HepG2 (cell line): ENCODE data around the gene ZBTB2. TPM values are rescaled to one million over a fixed set of nuclear protein-coding genes. Genes with fewer than 3 reads are reported as not detected.

Experiments used
- ADNP ChIP-seq: sonication (generic); formaldehyde crosslinking; IDR thresholded peaks from 2 replicates; pipeline ENCODE4 v1.4.0; 2020; ENCODE audit warnings: missing genetic modification reagents
- AGO2 ChIP-seq: fragments of 200-400 bp; formaldehyde crosslinking; optimal IDR thresholded peaks from 2 replicates; pipeline ENCODE3; 2017; ENCODE audit warnings: mild to moderate bottlenecking, low read depth, low read length, moderate library complexity
- BRCA1 ChIP-seq: sonication (generic); formaldehyde crosslinking; IDR thresholded peaks from 2 replicates; pipeline ENCODE4 v1.4.0; 2020; ENCODE audit warnings: missing genetic modification reagents
- EP300 ChIP-seq, 3 experiments: sonication (generic) in 1 of 3; formaldehyde crosslinking in 1 of 3; IDR thresholded peaks; 2 replicates each; pipeline versions ENCODE4 v1.5.1 to v1.6.1; 2011 to 2020; ENCODE audit warnings: low read depth in 2 of 3, low read length in 2 of 3, borderline replicate concordance in 1 of 3, improper control_type of control experiment in 1 of 3, mild to moderate bottlenecking in 1 of 3, missing genetic modification reagents in 1 of 3, moderate library complexity in 1 of 3
- JDP2 ChIP-seq: sonication (generic); formaldehyde crosslinking; IDR thresholded peaks from 2 replicates; pipeline ENCODE4 v1.8.1; 2022; ENCODE audit warnings: missing genetic modification reagents, borderline replicate concordance
- ZC3H4 ChIP-seq: sonication (generic); formaldehyde crosslinking; IDR thresholded peaks from 2 replicates; pipeline ENCODE4 v1.4.0; 2020; ENCODE audit warnings: missing genetic modification reagents, borderline replicate concordance
- ZIK1 ChIP-seq: sonication (generic); formaldehyde crosslinking; IDR thresholded peaks from 2 replicates; pipeline ENCODE4 v1.5.0; 2020; ENCODE audit warnings: mild to moderate bottlenecking, low read depth, missing genetic modification reagents, borderline replicate concordance
- ZNF501 ChIP-seq: sonication (generic); formaldehyde crosslinking; IDR thresholded peaks from 2 replicates; pipeline ENCODE4 v1.5.1; 2020; ENCODE audit warnings: mild to moderate bottlenecking, moderate library complexity, missing genetic modification reagents
- ZNF563 ChIP-seq: sonication (generic); formaldehyde crosslinking; IDR thresholded peaks from 2 replicates; pipeline ENCODE4 v1.8.0; 2022; ENCODE audit warnings: mild to moderate bottlenecking, moderate library complexity, missing genetic modification reagents
- ZNF577 ChIP-seq: sonication (generic); formaldehyde crosslinking; IDR thresholded peaks from 2 replicates; pipeline ENCODE4 v1.4.0; 2020; ENCODE audit warnings: mild to moderate bottlenecking, low read depth, missing genetic modification reagents, borderline replicate concordance
- ZSCAN21 ChIP-seq: sonication (generic); formaldehyde crosslinking; IDR thresholded peaks from 2 replicates; pipeline ENCODE4 v1.8.0; 2022; ENCODE audit warnings: mild to moderate bottlenecking, missing genetic modification reagents, moderate library complexity, borderline replicate concordance
- polyA plus RNA-seq, 8 experiments: library from polyadenylated mRNA; depleted of rRNA in 3 of 8; stranded (reverse) in 7 of 8; unstranded in 1 of 8; fragments of >200 nt; fragmentation: Illumina TruSeq in 4 of 8; extraction: Trizol in 4 of 8; gene quantifications; 2 replicates each; pipeline versions ENCODE4 v1.2.1 to v1.2.3, GENCODE V29; 2011 to 2016; ENCODE audit warnings: low read depth in 4 of 8, missing spikeins in 1 of 8, mixed read lengths in 1 of 8; ENCODE audit not compliant: insufficient read depth in 1 of 8
- total RNA-seq, 5 experiments: library from RNA; depleted of rRNA; stranded (reverse); fragments of >200 nt; fragmentation: Illumina TruSeq; extraction: Trizol; gene quantifications; 2 replicates each; pipeline ENCODE4 v1.2.3, GENCODE V29; 2016; ENCODE audit warnings: low read depth in 1 of 5
- TF ChIP-seq, protein P1 (sequence below): sonication (generic); formaldehyde crosslinking; IDR thresholded peaks from 2 replicates; pipeline ENCODE4 v1.4.0; 2020; ENCODE audit warnings: missing genetic modification reagents, borderline replicate concordance
- TF ChIP-seq, protein P2 (sequence below): IDR thresholded peaks from 2 replicates; pipeline ENCODE4 v1.6.1; 2016; ENCODE audit warnings: missing genetic modification reagents, missing compliant biosample characterization
- TF ChIP-seq, protein P3 (sequence below): sonication (generic); formaldehyde crosslinking; IDR thresholded peaks from 2 replicates; pipeline ENCODE4 v1.9.0; 2021; ENCODE audit warnings: missing genetic modification reagents, mild to moderate bottlenecking, borderline replicate concordance
- TF ChIP-seq, protein P4 (sequence below): sonication (generic); formaldehyde crosslinking; IDR thresholded peaks from 2 replicates; pipeline ENCODE4 v1.8.1; 2023; ENCODE audit warnings: missing genetic modification reagents, mild to moderate bottlenecking, borderline replicate concordance
- TF ChIP-seq, protein P5 (sequence below): sonication (generic); formaldehyde crosslinking; IDR thresholded peaks from 2 replicates; pipeline ENCODE4 v1.8.1; 2023; ENCODE audit warnings: mild to moderate bottlenecking, missing genetic modification reagents
- TF ChIP-seq, protein P6 (sequence below): IDR thresholded peaks from 2 replicates; pipeline ENCODE4 v1.6.1; 2012; ENCODE audit warnings: low read depth, low read length, improper control_type of control experiment

The ZBTB2 gene
- total and polyA plus RNA-seq, 2 of the 13 experiments (the other 11 are each of a cell fraction or from before 2014, with no cell fraction given) = 15.4 to 22.8 TPM

DNA sequence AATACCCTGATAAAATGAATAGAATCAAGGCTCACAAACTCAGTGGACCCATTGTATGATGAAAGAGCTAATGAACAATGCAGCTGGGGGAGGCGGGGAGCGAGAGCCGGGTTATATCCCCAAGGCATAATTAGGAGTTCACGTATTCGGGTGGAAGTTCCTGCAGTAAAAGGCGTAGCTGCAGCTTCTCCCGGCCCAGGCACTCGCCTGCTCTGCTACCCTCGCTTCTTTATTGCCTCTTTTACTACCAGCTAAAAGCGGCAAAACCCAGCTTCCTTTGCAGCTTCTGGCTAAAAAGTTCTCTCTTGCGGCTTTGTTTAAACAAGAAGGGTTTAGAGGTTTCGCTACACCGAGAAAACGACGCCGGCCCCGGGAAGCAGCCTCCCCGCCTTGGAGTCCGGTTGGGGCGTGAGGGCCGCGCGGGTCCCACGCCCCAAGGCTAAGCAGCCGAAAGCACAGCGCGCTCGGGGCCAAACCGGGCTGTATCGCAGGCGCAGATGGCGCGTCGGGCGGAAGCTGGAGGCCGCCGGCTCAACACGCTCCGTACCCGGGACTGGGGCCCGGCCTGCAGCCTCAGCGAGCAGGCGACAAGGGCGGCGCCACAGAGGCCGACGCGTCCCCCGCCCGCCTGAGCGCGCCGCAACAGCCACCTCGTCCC is 1.6 kb downstream of the ZBTB2 start (continued):
- TF ChIP-seq ZNF577 (CRISPR knock-in tag) (no peak), ZSCAN21 (CRISPR knock-in tag) (peak; percentile 95), ZC3H4 (CRISPR knock-in tag) (0 out of 2 replicates have a peak, but pooled peaks have one; percentile 61), EP300 (IDR thresholded peaks at IDR 0.05; ENCODE audit: low read depth in 2 of 2, low read length in 2 of 2) (no peak), EP300 (CRISPR knock-in tag; IDR thresholded peaks at IDR 0.05; ENCODE audit: borderline replicate concordance) (no peak), ZNF501 (CRISPR knock-in tag) (peak; percentile 94), ZIK1 (CRISPR knock-in tag) (peak; percentile 65; the same call in 1 of the 2 replicates), JDP2 (no peak), AGO2 (peak; percentile 97), ADNP (CRISPR knock-in tag) (no peak), BRCA1 (CRISPR knock-in tag) (peak; percentile 81), ZNF563 (CRISPR knock-in tag) (peak; percentile 86)
- TF ChIP-seq, protein P1, sequence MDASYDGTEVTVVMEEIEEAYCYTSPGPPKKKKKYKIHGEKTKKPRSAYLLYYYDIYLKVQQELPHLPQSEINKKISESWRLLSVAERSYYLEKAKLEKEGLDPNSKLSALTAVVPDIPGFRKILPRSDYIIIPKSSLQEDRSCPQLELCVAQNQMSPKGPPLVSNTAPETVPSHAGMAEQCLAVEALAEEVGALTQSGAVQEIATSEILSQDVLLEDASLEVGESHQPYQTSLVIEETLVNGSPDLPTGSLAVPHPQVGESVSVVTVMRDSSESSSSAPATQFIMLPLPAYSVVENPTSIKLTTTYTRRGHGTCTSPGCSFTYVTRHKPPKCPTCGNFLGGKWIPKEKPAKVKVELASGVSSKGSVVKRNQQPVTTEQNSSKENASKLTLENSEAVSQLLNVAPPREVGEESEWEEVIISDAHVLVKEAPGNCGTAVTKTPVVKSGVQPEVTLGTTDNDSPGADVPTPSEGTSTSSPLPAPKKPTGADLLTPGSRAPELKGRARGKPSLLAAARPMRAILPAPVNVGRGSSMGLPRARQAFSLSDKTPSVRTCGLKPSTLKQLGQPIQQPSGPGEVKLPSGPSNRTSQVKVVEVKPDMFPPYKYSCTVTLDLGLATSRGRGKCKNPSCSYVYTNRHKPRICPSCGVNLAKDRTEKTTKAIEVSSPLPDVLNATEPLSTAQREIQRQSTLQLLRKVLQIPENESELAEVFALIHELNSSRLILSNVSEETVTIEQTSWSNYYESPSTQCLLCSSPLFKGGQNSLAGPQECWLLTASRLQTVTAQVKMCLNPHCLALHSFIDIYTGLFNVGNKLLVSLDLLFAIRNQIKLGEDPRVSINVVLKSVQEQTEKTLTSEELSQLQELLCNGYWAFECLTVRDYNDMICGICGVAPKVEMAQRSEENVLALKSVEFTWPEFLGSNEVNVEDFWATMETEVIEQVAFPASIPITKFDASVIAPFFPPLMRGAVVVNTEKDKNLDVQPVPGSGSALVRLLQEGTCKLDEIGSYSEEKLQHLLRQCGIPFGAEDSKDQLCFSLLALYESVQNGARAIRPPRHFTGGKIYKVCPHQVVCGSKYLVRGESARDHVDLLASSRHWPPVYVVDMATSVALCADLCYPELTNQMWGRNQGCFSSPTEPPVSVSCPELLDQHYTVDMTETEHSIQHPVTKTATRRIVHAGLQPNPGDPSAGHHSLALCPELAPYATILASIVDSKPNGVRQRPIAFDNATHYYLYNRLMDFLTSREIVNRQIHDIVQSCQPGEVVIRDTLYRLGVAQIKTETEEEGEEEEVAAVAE (CRISPR knock-in tag) = 0 out of 2 replicates have a peak, but pooled peaks have one; percentile 63
- TF ChIP-seq, protein P2, sequence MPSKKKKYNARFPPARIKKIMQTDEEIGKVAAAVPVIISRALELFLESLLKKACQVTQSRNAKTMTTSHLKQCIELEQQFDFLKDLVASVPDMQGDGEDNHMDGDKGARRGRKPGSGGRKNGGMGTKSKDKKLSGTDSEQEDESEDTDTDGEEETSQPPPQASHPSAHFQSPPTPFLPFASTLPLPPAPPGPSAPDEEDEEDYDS (CRISPR knock-in tag) = no peak
- TF ChIP-seq, protein P3, sequence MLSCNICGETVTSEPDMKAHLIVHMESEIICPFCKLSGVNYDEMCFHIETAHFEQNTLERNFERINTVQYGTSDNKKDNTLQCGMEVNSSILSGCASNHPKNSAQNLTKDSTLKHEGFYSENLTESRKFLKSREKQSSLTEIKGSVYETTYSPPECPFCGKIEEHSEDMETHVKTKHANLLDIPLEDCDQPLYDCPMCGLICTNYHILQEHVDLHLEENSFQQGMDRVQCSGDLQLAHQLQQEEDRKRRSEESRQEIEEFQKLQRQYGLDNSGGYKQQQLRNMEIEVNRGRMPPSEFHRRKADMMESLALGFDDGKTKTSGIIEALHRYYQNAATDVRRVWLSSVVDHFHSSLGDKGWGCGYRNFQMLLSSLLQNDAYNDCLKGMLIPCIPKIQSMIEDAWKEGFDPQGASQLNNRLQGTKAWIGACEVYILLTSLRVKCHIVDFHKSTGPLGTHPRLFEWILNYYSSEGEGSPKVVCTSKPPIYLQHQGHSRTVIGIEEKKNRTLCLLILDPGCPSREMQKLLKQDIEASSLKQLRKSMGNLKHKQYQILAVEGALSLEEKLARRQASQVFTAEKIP (CRISPR knock-in tag) = no peak
- TF ChIP-seq, protein P4, sequence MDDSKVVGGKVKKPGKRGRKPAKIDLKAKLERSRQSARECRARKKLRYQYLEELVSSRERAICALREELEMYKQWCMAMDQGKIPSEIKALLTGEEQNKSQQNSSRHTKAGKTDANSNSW (CRISPR knock-in tag) = peak; percentile 65; the same call in 1 of the 2 replicates
- TF ChIP-seq, protein P5, sequence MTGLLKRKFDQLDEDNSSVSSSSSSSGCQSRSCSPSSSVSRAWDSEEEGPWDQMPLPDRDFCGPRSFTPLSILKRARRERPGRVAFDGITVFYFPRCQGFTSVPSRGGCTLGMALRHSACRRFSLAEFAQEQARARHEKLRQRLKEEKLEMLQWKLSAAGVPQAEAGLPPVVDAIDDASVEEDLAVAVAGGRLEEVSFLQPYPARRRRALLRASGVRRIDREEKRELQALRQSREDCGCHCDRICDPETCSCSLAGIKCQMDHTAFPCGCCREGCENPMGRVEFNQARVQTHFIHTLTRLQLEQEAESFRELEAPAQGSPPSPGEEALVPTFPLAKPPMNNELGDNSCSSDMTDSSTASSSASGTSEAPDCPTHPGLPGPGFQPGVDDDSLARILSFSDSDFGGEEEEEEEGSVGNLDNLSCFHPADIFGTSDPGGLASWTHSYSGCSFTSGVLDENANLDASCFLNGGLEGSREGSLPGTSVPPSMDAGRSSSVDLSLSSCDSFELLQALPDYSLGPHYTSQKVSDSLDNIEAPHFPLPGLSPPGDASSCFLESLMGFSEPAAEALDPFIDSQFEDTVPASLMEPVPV (CRISPR knock-in tag) = no peak; the same call in 1 of the 2 replicates
- TF ChIP-seq, protein P6, sequence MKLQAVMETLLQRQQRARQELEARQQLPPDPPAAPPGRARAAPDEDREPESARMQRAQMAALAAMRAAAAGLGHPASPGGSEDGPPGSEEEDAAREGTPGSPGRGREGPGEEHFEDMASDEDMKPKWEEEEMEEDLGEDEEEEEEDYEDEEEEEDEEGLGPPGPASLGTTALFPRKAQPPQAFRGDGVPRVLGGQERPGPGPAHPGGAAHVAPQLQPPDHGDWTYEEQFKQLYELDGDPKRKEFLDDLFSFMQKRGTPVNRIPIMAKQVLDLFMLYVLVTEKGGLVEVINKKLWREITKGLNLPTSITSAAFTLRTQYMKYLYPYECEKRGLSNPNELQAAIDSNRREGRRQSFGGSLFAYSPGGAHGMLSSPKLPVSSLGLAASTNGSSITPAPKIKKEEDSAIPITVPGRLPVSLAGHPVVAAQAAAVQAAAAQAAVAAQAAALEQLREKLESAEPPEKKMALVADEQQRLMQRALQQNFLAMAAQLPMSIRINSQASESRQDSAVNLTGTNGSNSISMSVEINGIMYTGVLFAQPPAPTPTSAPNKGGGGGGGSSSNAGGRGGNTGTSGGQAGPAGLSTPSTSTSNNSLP = peak; percentile 15; the same call in 1 of the 2 replicates
